ENCODE data around the gene GLMP. TPM values are rescaled to one million over a fixed set of nuclear protein-coding genes. Genes with fewer than 3 reads are reported as not detected.
A peak's percentile ranks its signal among the peaks of the same experiment; 100 is the strongest.

GLMP gene
- total and polyA plus RNA-seq, 2 of the 13 experiments (the other 11 are each of a cell fraction or from before 2014, with no cell fraction given), result 44.6 to 75.8 TPM

DNA sequence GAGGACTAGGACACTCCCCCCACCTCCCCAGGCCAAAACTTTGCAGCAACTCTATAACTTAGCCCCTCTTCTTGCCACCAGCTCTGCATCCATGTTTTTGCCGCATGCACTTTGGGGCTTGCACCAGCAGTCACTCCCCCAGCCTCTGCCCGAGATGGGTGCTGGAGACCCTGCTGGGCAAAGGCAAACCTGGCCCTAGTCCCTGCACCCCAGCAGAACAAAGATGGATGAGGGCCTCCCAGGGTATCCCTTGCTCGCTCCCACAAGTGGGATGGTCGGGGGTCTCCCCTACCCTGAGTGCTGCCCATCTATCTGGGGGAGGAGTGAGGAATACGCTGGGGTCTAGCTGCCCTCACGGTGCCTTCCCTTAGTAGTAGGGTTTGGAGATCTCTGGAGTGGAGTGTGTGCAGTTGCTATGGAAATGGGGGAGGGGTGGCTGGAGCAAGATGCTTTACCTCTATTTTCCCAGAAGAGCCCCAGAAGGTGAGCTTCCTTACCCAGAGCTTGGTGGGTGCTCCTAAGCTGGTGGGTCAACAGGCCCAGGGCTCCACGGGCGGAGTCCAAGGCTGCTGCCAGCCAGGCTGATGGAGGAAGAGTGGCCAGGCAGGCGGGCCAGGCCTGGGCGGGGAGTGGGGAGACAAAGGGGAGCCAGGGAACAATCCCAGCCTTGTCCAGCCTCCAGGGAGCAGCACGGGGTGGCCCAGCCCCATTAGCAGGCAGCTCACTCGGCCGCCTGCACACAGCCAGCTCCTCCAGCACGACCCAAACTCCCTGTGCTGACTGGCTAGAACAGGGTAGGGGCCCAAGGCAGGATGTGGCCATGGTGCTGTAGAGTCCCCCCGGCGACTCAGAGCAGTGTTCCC lies 47.8 kb downstream of the GLMP start, which contains the start of gene PAQR6 (continued):
- TF ChIP-seq ZNF607 (CRISPR knock-in tag; IDR thresholded peaks at IDR 0.05; ENCODE audit: borderline replicate concordance), result no peak
- TF ChIP-seq, protein P1, sequence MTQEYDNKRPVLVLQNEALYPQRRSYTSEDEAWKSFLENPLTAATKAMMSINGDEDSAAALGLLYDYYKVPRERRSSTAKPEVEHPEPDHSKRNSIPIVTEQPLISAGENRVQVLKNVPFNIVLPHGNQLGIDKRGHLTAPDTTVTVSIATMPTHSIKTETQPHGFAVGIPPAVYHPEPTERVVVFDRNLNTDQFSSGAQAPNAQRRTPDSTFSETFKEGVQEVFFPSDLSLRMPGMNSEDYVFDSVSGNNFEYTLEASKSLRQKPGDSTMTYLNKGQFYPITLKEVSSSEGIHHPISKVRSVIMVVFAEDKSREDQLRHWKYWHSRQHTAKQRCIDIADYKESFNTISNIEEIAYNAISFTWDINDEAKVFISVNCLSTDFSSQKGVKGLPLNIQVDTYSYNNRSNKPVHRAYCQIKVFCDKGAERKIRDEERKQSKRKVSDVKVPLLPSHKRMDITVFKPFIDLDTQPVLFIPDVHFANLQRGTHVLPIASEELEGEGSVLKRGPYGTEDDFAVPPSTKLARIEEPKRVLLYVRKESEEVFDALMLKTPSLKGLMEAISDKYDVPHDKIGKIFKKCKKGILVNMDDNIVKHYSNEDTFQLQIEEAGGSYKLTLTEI (CRISPR knock-in tag; conservative IDR thresholded peaks at IDR 0.05), result no peak
- TF ChIP-seq ZNF687 (CRISPR knock-in tag; IDR thresholded peaks at IDR 0.05), result peak; percentile 63
- no peak for TF ChIP-seq SMAD1 (CRISPR knock-in tag; IDR thresholded peaks at IDR 0.05; ENCODE audit: borderline replicate concordance, low read depth)
- no peak for TF ChIP-seq ZSCAN20 (CRISPR knock-in tag; IDR thresholded peaks at IDR 0.05; ENCODE audit: borderline replicate concordance)
- no peak for TF ChIP-seq NCOA1 (CRISPR knock-in tag; IDR thresholded peaks at IDR 0.05)
- no peak for TF ChIP-seq ZNF619 (CRISPR knock-in tag; IDR thresholded peaks at IDR 0.05)
- no peak for TF ChIP-seq NFATC3 (CRISPR knock-in tag; IDR thresholded peaks at IDR 0.05)
- no peak for TF ChIP-seq ZNF292 (CRISPR knock-in tag; IDR thresholded peaks at IDR 0.05; ENCODE audit: borderline replicate concordance, low read depth)
- TF ChIP-seq ARID2 (CRISPR knock-in tag; IDR thresholded peaks at IDR 0.05; ENCODE audit: borderline replicate concordance), result 0 out of 2 replicates have a peak, but pooled peaks have one; percentile 55
- TF ChIP-seq ZNF282 (IDR thresholded peaks at IDR 0.05; ENCODE audit: partially characterized antibody), result no peak
- no peak for TF ChIP-seq ZNF17 (CRISPR knock-in tag; IDR thresholded peaks at IDR 0.05)
- peak; percentile 44; the same call in 1 of the 2 replicates for TF ChIP-seq CTCF (CRISPR knock-in tag; IDR thresholded peaks at IDR 0.05)
- TF ChIP-seq, protein P2, sequence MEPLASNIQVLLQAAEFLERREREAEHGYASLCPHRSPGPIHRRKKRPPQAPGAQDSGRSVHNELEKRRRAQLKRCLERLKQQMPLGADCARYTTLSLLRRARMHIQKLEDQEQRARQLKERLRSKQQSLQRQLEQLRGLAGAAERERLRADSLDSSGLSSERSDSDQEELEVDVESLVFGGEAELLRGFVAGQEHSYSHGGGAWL (CRISPR knock-in tag; IDR thresholded peaks at IDR 0.05), result 0 out of 2 replicates have a peak, but pooled peaks have one; percentile 32
- TF ChIP-seq, protein P3, sequence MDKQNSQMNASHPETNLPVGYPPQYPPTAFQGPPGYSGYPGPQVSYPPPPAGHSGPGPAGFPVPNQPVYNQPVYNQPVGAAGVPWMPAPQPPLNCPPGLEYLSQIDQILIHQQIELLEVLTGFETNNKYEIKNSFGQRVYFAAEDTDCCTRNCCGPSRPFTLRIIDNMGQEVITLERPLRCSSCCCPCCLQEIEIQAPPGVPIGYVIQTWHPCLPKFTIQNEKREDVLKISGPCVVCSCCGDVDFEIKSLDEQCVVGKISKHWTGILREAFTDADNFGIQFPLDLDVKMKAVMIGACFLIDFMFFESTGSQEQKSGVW (CRISPR knock-in tag; IDR thresholded peaks at IDR 0.05; ENCODE audit: borderline replicate concordance), result no peak
- TF ChIP-seq ZNF615 (CRISPR knock-in tag; IDR thresholded peaks at IDR 0.05; ENCODE audit: borderline replicate concordance), result no peak
- no peak for TF ChIP-seq KMT2A (CRISPR knock-in tag; IDR thresholded peaks at IDR 0.05)
- TF ChIP-seq, protein P4, sequence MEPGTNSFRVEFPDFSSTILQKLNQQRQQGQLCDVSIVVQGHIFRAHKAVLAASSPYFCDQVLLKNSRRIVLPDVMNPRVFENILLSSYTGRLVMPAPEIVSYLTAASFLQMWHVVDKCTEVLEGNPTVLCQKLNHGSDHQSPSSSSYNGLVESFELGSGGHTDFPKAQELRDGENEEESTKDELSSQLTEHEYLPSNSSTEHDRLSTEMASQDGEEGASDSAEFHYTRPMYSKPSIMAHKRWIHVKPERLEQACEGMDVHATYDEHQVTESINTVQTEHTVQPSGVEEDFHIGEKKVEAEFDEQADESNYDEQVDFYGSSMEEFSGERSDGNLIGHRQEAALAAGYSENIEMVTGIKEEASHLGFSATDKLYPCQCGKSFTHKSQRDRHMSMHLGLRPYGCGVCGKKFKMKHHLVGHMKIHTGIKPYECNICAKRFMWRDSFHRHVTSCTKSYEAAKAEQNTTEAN (CRISPR knock-in tag; conservative IDR thresholded peaks at IDR 0.05), result no peak
